GM12878 (cell line): ENCODE results near the gene TFCP2. TPM values are rescaled to one million over a fixed set of nuclear protein-coding genes. Genes with fewer than 3 reads are reported as not detected.

Experiments
- ATAC-seq: fragments of 200-7000 bp; cut with Tn5 transposase; 3 replicates; pipeline ENCODE4 v1.9.1; 2020; ENCODE audit warnings: mild to moderate bottlenecking, moderate library complexity
- BruUV-seq: library from RNA; stranded (reverse); fragments of 400-500 nt; replicated peaks from 2 replicates; lab custom pipeline; 2021; lab: Mats Ljungman, UMichigan
- CTCF ChIA-PET: fragments of 300-600 bp; sonication (Branson Sonifier 250); formaldehyde crosslinking; extraction: SDS; loops from one replicate; lab custom pipeline; 2021; ENCODE audit warnings: inconsistent platforms; lab: Yijun Ruan, JAX
- POLR2A ChIA-PET: fragments of 350-600 bp; formaldehyde crosslinking; extraction: SDS; loops from one replicate; lab custom pipeline; 2021; ENCODE audit warnings: inconsistent platforms; lab: Charles Lee
- RAD21 ChIA-PET: fragments of 300-600 bp; sonication (Branson Sonifier 250); formaldehyde crosslinking; loops from one replicate; lab custom pipeline; 2023; ENCODE audit warnings: antibody characterized with exemption; ENCODE audit not compliant: unreplicated experiment; lab: Charles Lee
- SMC1A ChIA-PET: fragments of 300-600 bp; sonication (Branson Sonifier 250); formaldehyde crosslinking; loops from one replicate; lab custom pipeline; 2023; ENCODE audit not compliant: unreplicated experiment, uncharacterized antibody; lab: Charles Lee
- DNase-seq: peaks from one replicate; pipeline ENCODE4 v3.0.0-alpha.2; 2011; ENCODE audit warnings: low read depth, low spot score
- FAIRE-seq: peaks from 3 replicates; lab custom pipeline; 2011; peaks lifted over from hg19 to GRCh38; lab: Jason Lieb, UNC
- H2AFZ ChIP-seq: 2 replicates; pipeline ENCODE4 v1.6.0; 2011; ENCODE audit warnings: low read depth, low read length, control low read depth; ENCODE audit not compliant: control insufficient read depth
- H3K27ac ChIP-seq: 2 replicates; pipeline ENCODE4 v1.5.1; 2011; ENCODE audit warnings: control low read depth; ENCODE audit not compliant: control insufficient read depth, insufficient read depth
- H3K27me3 ChIP-seq, 2 experiments: replicated peaks in 1 of 2; 2 replicates each; pipeline versions ENCODE4 v1.6.0 to v1.6.1; 2011; ENCODE audit warnings: low read length in 1 of 2; ENCODE audit not compliant: control insufficient read depth in 2 of 2, insufficient read depth in 2 of 2
- H3K36me3 ChIP-seq, 2 experiments: 2 replicates each; pipeline ENCODE4 v1.5.1; 2011; ENCODE audit warnings: low read length in 1 of 2; ENCODE audit not compliant: control insufficient read depth in 2 of 2, insufficient read depth in 2 of 2
- H3K4me1 ChIP-seq: 2 replicates; pipeline ENCODE4 v1.6.1; 2011; ENCODE audit warnings: mild to moderate bottlenecking, low read length, moderate library complexity, mixed read lengths; ENCODE audit not compliant: control insufficient read depth, insufficient read depth
- H3K4me2 ChIP-seq: 2 replicates; pipeline ENCODE4 v1.6.0; 2011; ENCODE audit warnings: control low read depth; ENCODE audit not compliant: control insufficient read depth, insufficient read depth
- H3K4me3 ChIP-seq: fragments of 200-600 bp; sonication (generic); 2 replicates; pipeline ENCODE4 v1.5.1; 2016
- H3K79me2 ChIP-seq: 2 replicates; pipeline ENCODE4 v1.6.0; 2011; ENCODE audit warnings: low read length; ENCODE audit not compliant: control insufficient read depth, insufficient read depth
- H3K9ac ChIP-seq: 2 replicates; pipeline ENCODE4 v1.8.0; 2011; ENCODE audit warnings: low read length, control low read depth, mixed read lengths; ENCODE audit not compliant: control insufficient read depth, insufficient read depth
- H3K9me3 ChIP-seq: replicated peaks from 3 replicates; pipeline ENCODE4 v1.5.1; 2011; ENCODE audit warnings: mild to moderate bottlenecking, low read length; ENCODE audit not compliant: control insufficient read depth, insufficient read depth
- H4K20me1 ChIP-seq: 2 replicates; pipeline ENCODE4 v1.6.0; 2011; ENCODE audit not compliant: control insufficient read depth, insufficient read depth
- E4F1 ChIP-seq: fragments of 450-650 bp; IDR thresholded peaks from 2 replicates; pipeline ENCODE4 v1.6.1; 2018; ENCODE audit warnings: borderline replicate concordance, mild to moderate bottlenecking; ENCODE audit not compliant: partially characterized antibody
- EED ChIP-seq: sonication (generic); IDR thresholded peaks from 2 replicates; pipeline ENCODE4 v1.6.1; 2016; ENCODE audit warnings: antibody characterized with exemption, low read depth
- IKZF2 ChIP-seq, 2 experiments: fragments of 450-650 bp; IDR thresholded peaks; 2 replicates each; pipeline ENCODE4 v1.6.1; 2017; ENCODE audit warnings: mild to moderate bottlenecking in 2 of 2, moderate library complexity in 2 of 2
- IRF3 ChIP-seq: fragments of 450-650 bp; IDR thresholded peaks from 2 replicates; pipeline ENCODE4 v1.6.1; 2014; ENCODE audit warnings: mild to moderate bottlenecking
- KDM1A ChIP-seq: fragments of 200-600 bp; sonication (generic); IDR thresholded peaks from 2 replicates; pipeline ENCODE4 v1.6.1; 2016; ENCODE audit warnings: borderline replicate concordance
- MEF2B ChIP-seq: fragments of 450-650 bp; IDR thresholded peaks from 2 replicates; pipeline ENCODE4 v1.6.1; 2018; ENCODE audit warnings: mild to moderate bottlenecking, moderate library complexity; ENCODE audit not compliant: partially characterized antibody, poor library complexity, severe bottlenecking
- PAX8 ChIP-seq: fragments of 450-650 bp; IDR thresholded peaks from 2 replicates; pipeline ENCODE4 v1.6.1; 2017; ENCODE audit warnings: mild to moderate bottlenecking, moderate library complexity
- PKNOX1 ChIP-seq: fragments of 450-650 bp; IDR thresholded peaks from 2 replicates; pipeline ENCODE4 v1.6.1; 2016; ENCODE audit warnings: mild to moderate bottlenecking
- POLR2A ChIP-seq: IDR thresholded peaks from 2 replicates; pipeline ENCODE4 v1.6.1; 2011; ENCODE audit warnings: low read depth, mild to moderate bottlenecking, low read length
- RCOR1 ChIP-seq: conservative IDR thresholded peaks from 2 replicates; pipeline ENCODE4 v1.6.1; 2012; ENCODE audit warnings: low read depth, low read length, improper control_type of control experiment
- SREBF1 ChIP-seq: IDR thresholded peaks from 2 replicates; pipeline ENCODE4 v1.6.1; 2012; ENCODE audit warnings: mild to moderate bottlenecking, low read length
- STAT3 ChIP-seq: IDR thresholded peaks from 2 replicates; pipeline ENCODE4 v1.6.1; 2011; ENCODE audit warnings: low read depth, low read length, improper control_type of control experiment
- TARDBP ChIP-seq: IDR thresholded peaks from 2 replicates; pipeline ENCODE4 v1.6.1; 2016; ENCODE audit warnings: borderline replicate concordance
- ZNF687 ChIP-seq: fragments of 450-650 bp; IDR thresholded peaks from 2 replicates; pipeline ENCODE4 v1.6.1; 2017; ENCODE audit warnings: mild to moderate bottlenecking, moderate library complexity
- WGBS: methylation state at CpG from one replicate; pipeline ENCODE4 v1.1.6; 2016; ENCODE audit warnings: low lambda C conversion rate; ENCODE audit not compliant: insufficient replicate concordance, insufficient coverage; ENCODE audit errors: missing lambda C conversion rate; 5-methylcytosine and 5-hydroxymethylcytosine counted together
- in situ Hi-C: fragments of 300-500 bp; cut with MboI; formaldehyde crosslinking; loops from 9 replicates; pipeline ENCODE4 v1.14.3; 2018; ENCODE audit warnings: mixed read lengths
- intact Hi-C: fragments of 100-400 bp; cut with micrococcal nuclease; formaldehyde crosslinking; loops from one replicate; pipeline ENCODE4 v1.14.2; 2022; ENCODE audit not compliant: unreplicated experiment
- polyA plus RNA-seq, 11 experiments: library from polyadenylated mRNA; depleted of rRNA in 4 of 11; unstranded in 6 of 11; stranded (reverse) in 5 of 11; fragments of >200 nt; fragmentation: Nextera tagmentation in 4 of 11; fragmentation: Illumina TruSeq in 1 of 11; extraction: Ambion mirVana in 4 of 11; extraction: Trizol in 1 of 11; gene quantifications; 1 replicate in 1 of 11; 2 replicates in 10 of 11; pipeline versions ENCODE4 v1.2.1 to v1.2.3, GENCODE V29; 2011 to 2016; ENCODE audit warnings: inconsistent platforms in 2 of 11, missing spikeins in 2 of 11, low read depth in 1 of 11
- total RNA-seq, 4 experiments: library from RNA; depleted of rRNA in 3 of 4; stranded (reverse); fragments of >200 nt in 3 of 4; fragmentation: Illumina TruSeq in 1 of 4; extraction: Trizol in 1 of 4; gene quantifications; 2 replicates each; pipeline versions ENCODE4 v1.2.1 to v1.2.3, GENCODE V29; 2013 to 2021

Gene TFCP2
- total and polyA plus RNA-seq, 10 of the 15 experiments (the other 5 are each of a cell fraction or from before 2014, with no cell fraction given): 5.8 to 29.7 (median 14.2) TPM

GRCh38 chr12:51108136-51108535 lies 64.8 kb downstream of the TFCP2 start:
- in situ Hi-C loops: no loop called here
- Histone ChIP-seq H3K79me2 (no peaks in the 10 kb centered on the region), H3K27me3 (no peaks in the 10 kb centered on the region), H2AFZ (no peak overlapping the region), H3K9me3 (no peaks in the 10 kb centered on the region), H3K27ac (no peak overlapping the region), H3K4me3 (no peak overlapping the region), H3K4me1 (no peaks in the 10 kb centered on the region), H3K36me3 (peaks cover 1 to 33% of the 10 kb centered on the region in 2 experiments), H3K9ac (no peak overlapping the region), H3K4me2 (no peak overlapping the region), H4K20me1 (no peaks in the 10 kb centered on the region)
- no peak for DNase-seq
- CTCF ChIA-PET: no interaction called here
- POLR2A ChIA-PET: no interaction called here
- no peak for TF ChIP-seq PAX8
- TF ChIP-seq E4F1: no peak
- no peak for TF ChIP-seq ZNF687
- TF ChIP-seq RCOR1: no peak
- no peak for TF ChIP-seq MEF2B
- no peak for TF ChIP-seq KDM1A
- no peak for TF ChIP-seq POLR2A
- no peak for TF ChIP-seq SREBF1
- no peak for TF ChIP-seq IRF3
- TF ChIP-seq PKNOX1: no peak
- no peak for TF ChIP-seq TARDBP
- no peak for TF ChIP-seq EED
- TF ChIP-seq STAT3: no peak
- TF ChIP-seq IKZF2 (IDR thresholded peaks at IDR 0.05): no peak
- intact Hi-C loops: no loop called here
- 48% methylated on average over 3 of the region's 4 CpGs for WGBS
- BruUV-seq: no TSS peak
- no peak for ATAC-seq
- no peak for FAIRE-seq
- SMC1A ChIA-PET: no interaction called here
- RAD21 ChIA-PET: no interaction called here
